HG03066 (cell line): ENCODE results near the gene TANC1.

Source experiments
- ATAC-seq: cut with Tn5 transposase; IDR thresholded peaks from one replicate; pipeline ENCODE4 v1.9.1; 2021; ENCODE audit warnings: low read depth; ENCODE audit not compliant: unreplicated experiment

TANC1 gene

GRCh38 chr2:159153463-159153862, 185.0 kb downstream of the TANC1 start:
- no peak for ATAC-seq

DNA sequence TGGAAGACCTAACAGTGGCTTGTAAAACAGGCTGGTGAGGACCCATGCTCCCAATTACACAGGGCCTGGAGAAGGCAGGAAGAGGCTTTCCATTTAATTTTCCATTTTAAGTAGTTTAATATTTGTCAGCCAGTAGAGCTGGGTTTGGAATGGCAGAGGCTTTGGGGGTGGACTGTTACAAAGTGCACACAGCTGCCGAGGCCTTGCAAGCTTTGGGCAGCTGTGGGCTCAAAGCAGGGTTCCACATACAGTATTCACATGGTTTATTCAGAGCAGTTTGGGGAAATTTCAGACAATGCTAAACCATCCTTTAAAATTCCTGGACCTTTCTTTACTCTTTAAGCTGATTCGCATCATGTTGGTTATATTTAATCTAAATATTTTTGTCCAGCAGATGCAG, 185.5 kb downstream of the TANC1 start:
- no peak for ATAC-seq

DNA sequence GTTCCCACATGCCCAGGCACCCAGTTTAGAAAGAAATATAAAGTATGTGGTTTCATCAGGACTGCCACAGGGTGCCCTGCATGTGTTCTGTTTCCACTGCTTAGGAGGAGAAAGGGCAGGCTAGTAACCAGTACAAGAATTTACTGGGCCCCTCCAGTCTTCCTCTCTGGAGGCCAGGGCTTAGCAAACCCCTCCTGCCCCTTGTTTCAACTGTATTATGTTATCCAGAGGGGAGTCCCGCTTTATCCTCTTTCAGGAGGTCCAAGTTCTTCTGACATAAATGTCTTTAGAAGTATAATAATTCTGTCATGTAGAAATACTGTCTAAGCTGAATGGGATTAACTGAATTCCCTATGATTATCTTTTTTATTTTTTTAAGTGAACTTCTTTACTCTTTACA, 185.9 kb downstream of the TANC1 start:
- ATAC-seq: no peak

- no peak for ATAC-seq
Measured at GRCh38 chr2:159155320-159155719, 186.9 kb downstream of the TANC1 start.

GRCh38 chr2:159155791-159156190, 187.4 kb downstream of the TANC1 start:
- no peak for ATAC-seq

GRCh38 chr2:159156834-159157233, 188.4 kb downstream of the TANC1 start:
- ATAC-seq: no peak

GRCh38 chr2:159157361-159158209, 189.1 kb downstream of the TANC1 start:
- ATAC-seq: no peak

- no peak for ATAC-seq
Measured at GRCh38 chr2:159160412-159160811, 192.0 kb downstream of the TANC1 start.

DNA sequence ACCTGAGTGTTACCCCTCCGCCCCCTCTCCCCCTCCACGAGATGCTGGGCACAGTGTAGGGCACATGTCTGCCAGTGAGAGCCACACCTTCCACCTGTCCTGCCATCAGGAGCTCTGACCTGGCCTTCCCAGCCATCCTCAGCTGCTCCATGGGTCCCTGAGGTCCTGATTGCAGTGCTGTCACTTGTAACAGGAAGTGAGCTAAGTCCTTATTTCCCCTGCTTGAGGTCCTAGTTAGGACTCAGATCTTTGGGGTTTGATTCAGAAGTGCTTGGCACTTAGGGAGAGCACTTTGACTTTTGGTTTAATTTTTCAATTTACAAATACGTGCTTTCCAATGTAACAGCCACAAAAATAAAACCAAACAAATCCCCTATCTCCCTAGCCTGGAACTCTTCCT, 192.5 kb downstream of the TANC1 start:
- no peak for ATAC-seq

DNA sequence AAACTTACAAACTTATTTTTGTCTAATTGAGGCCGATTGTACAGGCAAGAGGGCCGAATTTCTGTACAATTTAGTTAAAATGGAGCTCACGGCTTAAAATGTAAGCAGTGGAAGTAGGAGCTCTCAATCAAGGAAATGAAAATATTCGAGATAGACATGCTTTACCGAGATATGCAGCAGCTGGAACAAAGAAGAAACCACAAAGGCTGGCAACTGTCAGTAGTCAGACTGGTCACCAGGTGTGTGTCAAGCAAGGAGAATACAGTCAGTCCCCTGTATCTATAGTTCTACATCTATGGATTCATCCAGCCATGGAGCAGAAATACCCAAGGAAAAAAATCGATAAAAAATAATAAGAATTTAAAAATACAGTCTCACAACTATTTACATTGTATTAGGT, 195.5 kb downstream of the TANC1 start:
- no peak for ATAC-seq

GRCh38 chr2:159164457-159164911, 196.0 kb downstream of the TANC1 start:
- ATAC-seq: no peak

- ATAC-seq: no peak
Measured at GRCh38 chr2:159165048-159165447, 196.6 kb downstream of the TANC1 start.

- ATAC-seq: no peak
Measured at GRCh38 chr2:159168707-159169106, 200.3 kb downstream of the TANC1 start.

DNA sequence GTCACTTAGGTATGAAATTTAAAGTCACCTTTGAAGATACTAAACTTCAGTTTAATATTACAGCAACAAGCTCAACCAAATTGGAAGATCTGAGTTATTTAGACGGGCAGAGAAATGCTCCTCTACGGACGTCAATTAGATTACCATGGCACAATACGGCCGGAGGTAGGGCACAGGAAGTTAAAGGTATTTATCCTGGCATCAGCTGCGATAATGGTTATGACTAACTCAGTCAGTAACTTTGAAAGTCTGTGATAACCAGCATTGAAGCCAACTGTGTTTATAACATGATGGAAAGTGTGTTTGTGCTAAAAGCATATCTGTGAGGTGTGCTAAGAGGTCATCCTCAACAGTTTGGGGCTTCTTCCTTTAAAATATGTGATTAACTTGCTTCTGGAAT, 200.7 kb downstream of the TANC1 start:
- ATAC-seq: no peak

DNA sequence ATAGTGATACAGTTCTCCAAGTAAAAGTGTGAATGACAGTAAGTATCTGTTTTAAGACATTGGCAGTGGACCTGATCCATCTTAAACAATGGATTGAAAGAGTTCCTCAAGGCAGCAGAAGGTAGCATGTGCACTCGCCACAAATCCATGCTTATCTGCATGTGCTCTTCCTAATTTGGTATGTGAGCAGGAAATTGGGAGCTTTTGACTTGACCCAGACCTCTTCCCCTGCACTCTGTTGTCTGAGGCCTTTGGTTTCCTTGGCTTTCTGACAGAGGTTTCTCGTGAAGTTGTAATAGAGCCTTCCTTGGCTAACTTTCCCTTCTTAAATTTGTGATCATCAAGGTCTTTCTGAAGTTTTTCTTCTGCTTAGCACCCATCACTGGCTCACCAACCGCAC, 204.0 kb downstream of the TANC1 start:
- no peak for ATAC-seq

- ATAC-seq: no peak
Measured at GRCh38 chr2:159174759-159175158, 206.3 kb downstream of the TANC1 start.

DNA sequence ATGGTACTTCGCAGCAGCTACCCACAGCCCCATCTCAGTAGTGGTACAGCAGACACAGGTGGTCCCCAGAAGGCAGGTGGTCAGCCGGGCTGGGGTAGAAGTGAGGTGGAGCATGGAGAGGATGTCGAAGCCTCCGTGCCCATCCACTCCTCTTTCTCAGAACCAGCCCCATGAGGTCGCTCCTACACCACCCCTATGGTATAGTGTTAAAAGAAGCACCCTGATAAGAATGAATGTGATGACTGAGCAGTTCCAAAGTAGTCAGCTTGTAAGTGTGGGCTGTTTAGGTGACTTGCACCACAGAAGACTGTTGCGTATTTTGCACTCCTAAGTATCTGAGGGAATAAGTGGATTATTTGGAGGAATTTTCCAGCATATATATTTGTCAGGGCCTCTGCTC, 206.7 kb downstream of the TANC1 start:
- no peak for ATAC-seq

- ATAC-seq: no peak
Measured at GRCh38 chr2:159175927-159176326, 207.5 kb downstream of the TANC1 start.

DNA sequence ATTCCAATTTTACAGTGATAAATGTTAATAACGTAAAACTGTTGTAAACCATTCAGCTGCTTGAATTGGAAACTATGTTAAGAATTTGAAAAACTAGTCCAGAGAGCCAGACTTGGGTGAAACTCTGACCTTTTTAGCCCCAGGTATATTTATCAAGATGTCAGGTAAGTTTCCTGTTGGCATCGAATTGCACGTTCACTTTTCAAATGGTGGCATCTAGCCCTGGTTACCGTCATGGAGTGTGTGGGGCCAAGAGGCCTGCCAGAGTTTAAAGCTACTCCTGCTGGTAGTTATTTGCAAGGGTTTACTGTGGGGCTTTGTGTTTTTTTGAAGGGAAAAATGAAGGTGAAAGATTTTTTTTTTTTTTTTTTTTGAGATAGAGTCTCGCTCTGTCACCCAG, 208.1 kb downstream of the TANC1 start:
- ATAC-seq: no peak

DNA sequence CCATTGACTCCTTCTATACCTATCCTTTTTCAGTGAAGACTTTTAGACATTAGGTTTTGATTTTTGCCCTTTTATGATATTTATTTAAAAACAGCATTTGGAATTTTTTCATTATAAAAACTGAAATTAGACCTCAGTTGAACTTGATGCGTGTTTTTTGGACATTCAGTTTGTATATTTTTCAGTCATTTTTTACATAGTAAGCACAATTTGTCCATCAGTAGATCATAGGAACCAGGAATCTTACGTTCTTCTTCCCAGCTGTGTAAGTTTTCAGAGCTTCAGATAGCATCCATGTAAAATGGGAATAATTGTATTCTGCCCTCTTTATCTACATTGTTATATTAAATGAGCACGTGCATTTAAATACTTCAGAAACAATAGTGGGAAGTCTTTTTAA, 208.9 kb downstream of the TANC1 start:
- ATAC-seq: no peak

DNA sequence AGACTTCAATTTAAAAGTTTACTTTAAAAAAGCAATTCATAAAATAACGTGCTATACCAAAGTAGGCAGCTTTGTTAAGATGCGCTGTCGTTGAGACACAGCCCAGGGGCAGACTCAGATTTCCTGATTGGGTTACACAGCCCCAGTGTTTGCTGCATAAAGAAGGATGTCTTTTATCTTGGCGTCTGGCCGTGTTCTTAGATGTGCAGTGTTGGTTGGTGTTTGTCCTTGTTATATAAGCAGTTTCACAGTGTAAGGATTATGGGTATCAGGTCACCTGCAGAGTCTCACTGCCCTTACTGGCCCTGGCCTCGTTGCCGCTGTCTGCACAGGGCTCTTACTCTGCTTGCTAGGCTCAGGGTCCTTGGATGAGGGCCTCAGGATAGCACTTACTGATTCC, 209.5 kb downstream of the TANC1 start:
- no peak for ATAC-seq

DNA sequence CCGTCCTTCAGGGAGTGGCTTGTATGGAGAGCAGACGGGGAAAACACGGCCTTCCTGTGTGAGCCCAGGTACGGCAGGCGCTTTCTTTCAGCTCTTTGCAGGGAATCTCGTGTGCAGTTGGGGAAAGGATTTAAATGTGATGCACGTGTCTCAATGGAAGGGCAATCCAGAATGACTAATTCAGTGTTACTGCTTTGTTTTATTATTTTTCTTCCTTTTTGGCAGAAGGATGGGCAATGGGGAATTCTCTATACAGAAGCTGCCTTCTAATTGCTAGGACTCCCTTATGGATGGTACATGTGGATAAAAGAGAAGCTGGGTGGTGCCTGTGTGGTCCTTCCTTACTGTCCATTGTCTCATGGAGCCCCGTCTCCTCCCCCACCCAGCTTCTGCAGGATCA, 210.7 kb downstream of the TANC1 start:
- ATAC-seq: no peak

- ATAC-seq: no peak
Measured at GRCh38 chr2:159179696-159180095, 211.3 kb downstream of the TANC1 start.
